IMR-90 (cell line): ENCODE measurements around the gene RUNX1.

ENCODE experiments used
- CEBPB ChIP-seq: IDR thresholded peaks from 2 replicates; pipeline ENCODE4 v1.6.1; 2012; ENCODE audit warnings: low read depth, low read length, improper control_type of control experiment
- CHD1 ChIP-seq: IDR thresholded peaks from 2 replicates; pipeline ENCODE4 v1.6.1; 2012; ENCODE audit warnings: low read depth, low read length, improper control_type of control experiment
- CTCF ChIP-seq: conservative IDR thresholded peaks from 2 replicates; pipeline ENCODE4 v1.5.1; 2012; ENCODE audit warnings: mild to moderate bottlenecking, low read depth, low read length, improper control_type of control experiment
- MAFK ChIP-seq: IDR thresholded peaks from 2 replicates; pipeline ENCODE4 v1.6.1; 2012; ENCODE audit warnings: low read depth, low read length, improper control_type of control experiment
- MAZ ChIP-seq: IDR thresholded peaks from 2 replicates; pipeline ENCODE4 v1.6.1; 2012; ENCODE audit warnings: low read depth, mild to moderate bottlenecking, low read length, improper control_type of control experiment, moderate library complexity, borderline replicate concordance
- MXI1 ChIP-seq: IDR thresholded peaks from 2 replicates; pipeline ENCODE4 v1.6.1; 2012; ENCODE audit warnings: low read depth, mild to moderate bottlenecking, low read length, moderate library complexity, borderline replicate concordance
- POLR2A ChIP-seq: IDR thresholded peaks from 2 replicates; pipeline ENCODE4 v1.6.1; 2012; ENCODE audit warnings: mild to moderate bottlenecking, low read depth, low read length
- RCOR1 ChIP-seq: IDR thresholded peaks from 2 replicates; pipeline ENCODE4 v1.6.1; 2012; ENCODE audit warnings: mild to moderate bottlenecking, low read length, improper control_type of control experiment; ENCODE audit not compliant: insufficient replicate concordance
- RFX5 ChIP-seq: IDR thresholded peaks from 2 replicates; pipeline ENCODE4 v1.8.0; 2012; ENCODE audit warnings: low read depth, mild to moderate bottlenecking, low read length, moderate library complexity

DNA sequence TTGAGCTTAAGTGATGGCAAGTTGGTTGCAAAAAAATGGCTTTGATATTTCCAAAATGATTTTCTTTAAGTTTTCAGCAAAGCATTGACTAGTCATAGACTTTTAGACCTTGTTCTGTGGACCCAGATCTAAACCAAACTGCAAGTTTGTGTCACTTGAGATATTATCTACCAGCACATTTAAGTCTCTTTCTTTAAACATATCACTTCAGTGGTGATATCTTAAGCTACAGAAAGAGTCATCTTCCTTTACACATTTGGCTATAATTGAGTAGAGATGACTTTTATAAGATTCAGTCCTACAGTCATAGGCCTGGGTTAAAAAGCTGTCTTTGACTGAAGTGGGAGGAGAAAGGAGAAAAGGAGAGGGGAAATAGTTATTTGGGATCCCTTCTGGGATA lies 95.2 kb downstream of the RUNX1 start:
- TF ChIP-seq CTCF (no peak), POLR2A (no peak), CEBPB (no peak), RCOR1 (no peak), RFX5 (no peak), MAFK (no peak), MXI1 (no peak), CHD1 (no peak), MAZ (no peak)
